GM18861 (cell line): ENCODE data around the gene DCAF15.

Source experiments
- ATAC-seq: cut with Tn5 transposase; IDR thresholded peaks from one replicate; pipeline ENCODE4 v1.9.1; 2021; ENCODE audit not compliant: unreplicated experiment

Gene DCAF15

GRCh38 chr19:13929956-13930355 is 22.4 kb upstream of the DCAF15 start:
- no peak for ATAC-seq

- no peak for ATAC-seq
Measured at GRCh38 chr19:13930402-13930801, 21.9 kb upstream of the DCAF15 start.

- ATAC-seq = no peak
Measured at GRCh38 chr19:13931391-13932148, 20.7 kb upstream of the DCAF15 start.

- ATAC-seq = no peak
Measured at GRCh38 chr19:13932149-13932637, 20.1 kb upstream of the DCAF15 start.

- no peak for ATAC-seq
Measured at GRCh38 chr19:13932911-13933393, 19.4 kb upstream of the DCAF15 start.

- no peak for ATAC-seq
Measured at GRCh38 chr19:13934785-13935109, 17.6 kb upstream of the DCAF15 start.

GRCh38 chr19:13935765-13936510 is 16.4 kb upstream of the DCAF15 start:
- no peak for ATAC-seq

GRCh38 chr19:13937479-13938300 is 14.6 kb upstream of the DCAF15 start:
- ATAC-seq = no peak

- ATAC-seq = no peak
Measured at GRCh38 chr19:13938301-13939064, 13.8 kb upstream of the DCAF15 start, which contains the start of gene PODNL1. PODNL1 (minus strand) TSS chr19:13938417; CDS start chr19:13938181, 236 bp downstream.

GRCh38 chr19:13942023-13942684 is 10.2 kb upstream of the DCAF15 start:
- ATAC-seq = no peak

- no peak for ATAC-seq
Measured at GRCh38 chr19:13946414-13946813, 5.9 kb upstream of the DCAF15 start.

- no peak for ATAC-seq
Measured at GRCh38 chr19:13951043-13951442, 1.3 kb upstream of the DCAF15 start.

GRCh38 chr19:13951799-13952153 is 533 bp upstream of the DCAF15 start:
- peak; percentile 11 for ATAC-seq

GRCh38 chr19:13952931-13953531 is 722 bp downstream of the DCAF15 start:
- ATAC-seq = no peak

GRCh38 chr19:13954185-13954584 is 1.9 kb downstream of the DCAF15 start:
- no peak for ATAC-seq

GRCh38 chr19:13955662-13956364 is 3.5 kb downstream of the DCAF15 start:
- no peak for ATAC-seq

- ATAC-seq = no peak
Measured at GRCh38 chr19:13956365-13956744, 4.0 kb downstream of the DCAF15 start.

GRCh38 chr19:13957051-13957450 is 4.7 kb downstream of the DCAF15 start:
- ATAC-seq = no peak

- no peak for ATAC-seq
Measured at GRCh38 chr19:13958043-13958442, 5.7 kb downstream of the DCAF15 start.
